Activated CD8-positive, alpha-beta memory T cell treated with anti-CD3 and anti-CD28 coated beads, Interleukin-2, amount 10 ng/mL, durations not matched to agents 7 days and 5 days (primary cell): ENCODE measurements around the gene BPIFA3. TPM values are rescaled to one million over a fixed set of nuclear protein-coding genes. Genes with fewer than 3 reads are reported as not detected.
"Not testable (repeated sequence)": the region's sequence is repeated elsewhere in the genome, so short reads cannot be mapped to it uniquely, and the experiment has no call there.

Experiments
- ATAC-seq: fragments of 150-1000 bp; cut with Tn5 transposase; one replicate; pipeline ENCODE4 v1.10.0; 2021; ENCODE audit warnings: moderate library complexity
- CTCF ChIA-PET: fragments of 350-600 bp; sonication (Branson Sonifier 250); formaldehyde crosslinking; loops from one replicate; lab custom pipeline; 2021; ENCODE audit warnings: antibody characterized with exemption; lab: Charles Lee
- DNase-seq: peaks from one replicate; pipeline ENCODE4 v3.0.0-alpha.2; 2020
- H3K27ac Mint-ChIP-seq: one replicate; pipeline ENCODE4 v1.8.0; 2021; ENCODE audit warnings: mild to moderate bottlenecking, mixed read lengths
- H3K27me3 Mint-ChIP-seq: one replicate; pipeline ENCODE4 v1.8.0; 2021; ENCODE audit warnings: mixed read lengths
- H3K36me3 Mint-ChIP-seq: one replicate; pipeline ENCODE4 v1.8.0; 2021; ENCODE audit warnings: mild to moderate bottlenecking, mixed read lengths
- H3K4me1 Mint-ChIP-seq: one replicate; pipeline ENCODE4 v1.8.0; 2021; ENCODE audit warnings: mixed read lengths
- H3K4me3 Mint-ChIP-seq: one replicate; pipeline ENCODE4 v1.8.0; 2021; ENCODE audit warnings: mild to moderate bottlenecking, moderate library complexity, mixed read lengths
- H3K9me3 Mint-ChIP-seq: one replicate; pipeline ENCODE4 v1.8.0; 2022; ENCODE audit warnings: low read depth, mixed read lengths
- total RNA-seq, 2 experiments: library from RNA; stranded (reverse); gene quantifications; one replicate each; pipeline ENCODE4 v1.2.3, GENCODE V29; 2021

The BPIFA3 gene
- not detected for total RNA-seq

- no peaks in the 10 kb centered on the region for H3K9me3 Mint-ChIP-seq
- CTCF ChIA-PET, result no interaction called here
- no peaks in the 10 kb centered on the region for H3K4me1 Mint-ChIP-seq
- H3K4me3 Mint-ChIP-seq, result no peak within 1 kb of the TSS
- no peak within 1 kb of the TSS for H3K27ac Mint-ChIP-seq
- no peak for DNase-seq
- ATAC-seq, result no peak
- H3K27me3 Mint-ChIP-seq, result peaks cover 33% of the 10 kb centered on the region
- no peaks in the 10 kb centered on the region for H3K36me3 Mint-ChIP-seq
These were observed at the start of gene BPIFA3 for GRCh38 chr20:33217052-33217451. BPIFA3 (plus strand) TSS chr20:33217352; CDS start chr20:33217537, 185 bp downstream.

GRCh38 chr20:33167859-33168258 lies 49.3 kb upstream of the BPIFA3 start, which contains the start of gene BPIFA2:
BPIFA2 (plus strand) TSS chr20:33168159; CDS start chr20:33169146, 987 bp downstream.
- H3K36me3 Mint-ChIP-seq, result no peaks in the 10 kb centered on the region
- ATAC-seq (no peak), DNase-seq (no peak)
- no peak within 1 kb of the TSS for H3K27ac Mint-ChIP-seq
- CTCF ChIA-PET, result no interaction called here
- no peaks in the 10 kb centered on the region for H3K4me1 Mint-ChIP-seq
- H3K4me3 Mint-ChIP-seq, result no peak within 1 kb of the TSS
- peaks cover 7% of the 10 kb centered on the region for H3K27me3 Mint-ChIP-seq
- H3K9me3 Mint-ChIP-seq, result peaks cover 7% of the 10 kb centered on the region

DNA sequence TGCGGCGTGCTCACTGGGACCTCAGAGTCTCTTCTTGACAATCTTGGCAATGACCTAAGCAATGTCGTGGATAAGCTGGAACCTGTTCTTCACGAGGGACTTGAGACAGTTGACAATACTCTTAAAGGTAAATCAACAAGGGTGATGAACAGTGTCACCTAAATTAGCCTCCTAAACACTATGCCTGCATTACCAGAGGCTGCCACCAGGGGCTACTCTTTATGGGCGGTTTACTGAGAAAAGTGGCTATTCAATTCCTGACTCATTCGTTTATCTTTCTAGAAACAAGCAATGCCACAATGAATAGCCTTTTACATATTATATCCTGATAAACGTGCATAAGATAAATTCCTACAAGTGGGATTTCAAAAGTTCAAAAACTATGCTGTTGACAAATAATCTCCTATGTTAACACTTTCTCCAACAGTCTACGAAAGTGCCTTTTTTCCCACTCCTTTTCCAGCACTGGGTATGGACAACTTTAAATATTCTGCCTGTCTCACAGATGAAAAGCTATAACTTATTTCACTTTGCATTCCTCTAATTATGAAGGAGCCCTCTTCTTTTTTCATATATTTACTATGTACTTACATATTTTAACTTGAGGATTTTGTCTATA lies 47.9 kb upstream of the BPIFA3 start:
- Mint-ChIP-seq H3K4me3 (no peak overlapping the region), H3K36me3 (no peaks in the 10 kb centered on the region), H3K9me3 (peaks cover 7% of the 10 kb centered on the region), H3K27me3 (peaks cover 4% of the 10 kb centered on the region), H3K4me1 (no peaks in the 10 kb centered on the region), H3K27ac (no peak overlapping the region)
- ATAC-seq (no peak), DNase-seq (no peak)
- CTCF ChIA-PET, result no interaction called here

DNA sequence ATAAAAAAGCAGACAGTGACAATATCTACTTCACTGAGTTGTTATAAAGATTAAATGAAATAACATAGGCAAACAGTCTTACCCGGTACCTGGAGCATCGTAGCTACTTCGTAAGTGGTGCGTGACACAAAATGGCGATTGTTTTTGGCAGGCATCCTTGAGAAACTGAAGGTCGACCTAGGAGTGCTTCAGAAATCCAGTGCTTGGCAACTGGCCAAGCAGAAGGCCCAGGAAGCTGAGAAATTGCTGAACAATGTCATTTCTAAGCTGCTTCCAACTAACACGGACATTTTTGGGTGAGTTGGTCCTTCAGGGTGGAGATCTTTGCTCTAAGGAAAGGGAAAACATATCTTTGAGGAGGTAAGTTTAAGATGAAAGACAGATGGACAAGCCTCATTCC lies 44.4 kb upstream of the BPIFA3 start:
- H3K9me3 Mint-ChIP-seq, result peaks cover 7% of the 10 kb centered on the region
- no peaks in the 10 kb centered on the region for H3K36me3 Mint-ChIP-seq
- H3K27ac Mint-ChIP-seq, result no peak overlapping the region
- CTCF ChIA-PET, result interaction anchor here (0.8 kb wide), 1 partner anchor 90 kb away, joined by 3 read pairs; no protein-coding TSS in a partner anchor
- DNase-seq, result no peak
- ATAC-seq, result no peak
- peaks cover 4% of the 10 kb centered on the region for H3K27me3 Mint-ChIP-seq
- H3K4me3 Mint-ChIP-seq, result no peak overlapping the region
- no peaks in the 10 kb centered on the region for H3K4me1 Mint-ChIP-seq

- DNase-seq (no peak), ATAC-seq (no peak)
- Mint-ChIP-seq H3K4me3 (no peak overlapping the region), H3K4me1 (no peaks in the 10 kb centered on the region), H3K9me3 (peaks cover 2% of the 10 kb centered on the region), H3K27me3 (peaks cover 3% of the 10 kb centered on the region), H3K36me3 (no peaks in the 10 kb centered on the region), H3K27ac (no peak overlapping the region)
- CTCF ChIA-PET, result no interaction called here
These were observed 42.0 kb upstream of the BPIFA3 start for GRCh38 chr20:33175123-33175522.

DNA sequence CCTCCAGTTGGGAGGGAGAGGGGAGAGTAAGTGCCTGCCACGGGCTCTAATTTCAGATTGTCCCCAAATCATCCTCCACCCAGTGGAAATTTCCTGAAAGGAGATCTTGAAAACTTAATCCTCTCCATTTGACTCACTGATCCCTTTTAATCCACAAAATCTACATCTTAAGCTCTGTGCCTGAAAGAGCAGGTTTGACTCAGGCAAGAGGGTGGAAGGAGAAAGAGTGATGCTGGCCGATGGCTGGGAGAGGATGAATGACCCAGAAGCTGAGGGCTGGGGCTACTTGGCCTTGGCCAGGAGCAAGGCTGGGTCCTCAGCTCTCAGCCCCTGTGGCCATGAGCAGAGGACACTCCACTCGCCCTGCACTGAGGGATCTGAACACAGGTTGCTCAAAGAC lies 41.1 kb upstream of the BPIFA3 start:
- Mint-ChIP-seq H3K4me3 (no peak overlapping the region), H3K27ac (no peak overlapping the region), H3K4me1 (no peaks in the 10 kb centered on the region), H3K27me3 (no peaks in the 10 kb centered on the region), H3K9me3 (peaks cover 2% of the 10 kb centered on the region), H3K36me3 (no peaks in the 10 kb centered on the region)
- CTCF ChIA-PET, result no interaction called here
- ATAC-seq, result no peak
- no peak for DNase-seq

DNA sequence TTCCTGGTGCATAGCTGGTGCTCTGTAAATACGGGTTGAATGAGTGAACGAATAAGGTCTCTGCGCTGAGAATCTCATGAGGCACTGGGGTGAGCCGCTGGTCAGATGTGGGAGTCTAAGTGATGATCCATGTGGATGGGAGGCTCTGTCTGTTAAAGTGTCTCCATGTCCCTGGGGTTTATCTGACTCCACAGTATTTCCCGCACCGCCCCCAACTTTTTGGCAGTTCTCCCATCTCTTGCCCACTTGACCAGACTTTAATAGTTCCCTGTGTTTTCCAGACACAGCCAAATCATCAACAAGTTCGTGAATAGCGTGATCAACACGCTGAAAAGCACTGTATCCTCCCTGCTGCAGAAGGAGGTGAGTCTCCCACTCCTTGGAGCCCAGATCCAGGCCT lies 39.3 kb upstream of the BPIFA3 start:
- Mint-ChIP-seq H3K27ac (no peak overlapping the region), H3K9me3 (no peaks in the 10 kb centered on the region), H3K36me3 (no peaks in the 10 kb centered on the region), H3K4me3 (no peak overlapping the region), H3K4me1 (no peaks in the 10 kb centered on the region), H3K27me3 (no peaks in the 10 kb centered on the region)
- CTCF ChIA-PET, result no interaction called here
- ATAC-seq, result no peak
- DNase-seq, result no peak

- H3K27me3 Mint-ChIP-seq, result no peaks in the 10 kb centered on the region
- no peak overlapping the region for H3K27ac Mint-ChIP-seq
- no peak overlapping the region for H3K4me3 Mint-ChIP-seq
- no peaks in the 10 kb centered on the region for H3K4me1 Mint-ChIP-seq
- ATAC-seq (no peak), DNase-seq (no peak)
- no peaks in the 10 kb centered on the region for H3K9me3 Mint-ChIP-seq
- CTCF ChIA-PET, result no interaction called here
- H3K36me3 Mint-ChIP-seq, result no peaks in the 10 kb centered on the region
These were observed 38.4 kb upstream of the BPIFA3 start for GRCh38 chr20:33178726-33179125.

GRCh38 chr20:33180169-33180568 lies 37.0 kb upstream of the BPIFA3 start:
- no peaks in the 10 kb centered on the region for H3K27me3 Mint-ChIP-seq
- ATAC-seq (no peak), DNase-seq (no peak)
- H3K9me3 Mint-ChIP-seq, result no peaks in the 10 kb centered on the region
- no peak overlapping the region for H3K4me3 Mint-ChIP-seq
- CTCF ChIA-PET, result interaction anchor here (1.2 kb wide), 1 partner anchor 84 kb away, joined by 3 read pairs; no protein-coding TSS in a partner anchor
- H3K27ac Mint-ChIP-seq, result no peak overlapping the region
- H3K36me3 Mint-ChIP-seq, result no peaks in the 10 kb centered on the region
- no peaks in the 10 kb centered on the region for H3K4me1 Mint-ChIP-seq

GRCh38 chr20:33181482-33182093 lies 35.6 kb upstream of the BPIFA3 start:
- no peaks in the 10 kb centered on the region for H3K36me3 Mint-ChIP-seq
- ATAC-seq (no peak), DNase-seq (no peak)
- no peak overlapping the region for H3K27ac Mint-ChIP-seq
- H3K9me3 Mint-ChIP-seq, result no peaks in the 10 kb centered on the region
- H3K4me1 Mint-ChIP-seq, result no peaks in the 10 kb centered on the region
- CTCF ChIA-PET, result no interaction called here
- H3K27me3 Mint-ChIP-seq, result no peaks in the 10 kb centered on the region
- H3K4me3 Mint-ChIP-seq, result no peak overlapping the region

DNA sequence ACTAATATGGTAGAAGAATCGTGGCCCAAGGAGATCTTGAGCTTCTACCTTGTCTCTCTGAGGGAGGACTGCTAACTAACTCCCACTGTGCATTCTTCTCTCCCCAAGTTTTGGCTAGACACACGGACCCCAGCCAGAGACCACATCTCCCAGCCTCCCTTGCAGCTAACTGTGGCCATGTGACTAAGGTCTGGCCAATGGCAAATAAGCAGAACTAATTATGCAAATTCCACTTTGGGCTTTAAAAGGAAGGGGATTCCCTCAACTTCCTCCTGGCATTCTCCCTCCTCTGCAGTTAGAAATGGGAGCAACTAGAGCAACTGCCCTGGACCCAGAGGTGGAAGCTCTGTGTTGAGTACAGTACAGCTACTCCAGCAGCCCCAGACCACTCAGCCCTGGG lies 33.8 kb upstream of the BPIFA3 start:
- ATAC-seq (no peak), DNase-seq (no peak)
- H3K9me3 Mint-ChIP-seq, result no peaks in the 10 kb centered on the region
- H3K4me1 Mint-ChIP-seq, result no peaks in the 10 kb centered on the region
- CTCF ChIA-PET, result interaction anchor here (0.6 kb wide), 1 partner anchor 1231 kb away, joined by 3 read pairs; no protein-coding TSS in a partner anchor
- no peaks in the 10 kb centered on the region for H3K36me3 Mint-ChIP-seq
- no peak overlapping the region for H3K27ac Mint-ChIP-seq
- no peak overlapping the region for H3K4me3 Mint-ChIP-seq
- no peaks in the 10 kb centered on the region for H3K27me3 Mint-ChIP-seq

DNA sequence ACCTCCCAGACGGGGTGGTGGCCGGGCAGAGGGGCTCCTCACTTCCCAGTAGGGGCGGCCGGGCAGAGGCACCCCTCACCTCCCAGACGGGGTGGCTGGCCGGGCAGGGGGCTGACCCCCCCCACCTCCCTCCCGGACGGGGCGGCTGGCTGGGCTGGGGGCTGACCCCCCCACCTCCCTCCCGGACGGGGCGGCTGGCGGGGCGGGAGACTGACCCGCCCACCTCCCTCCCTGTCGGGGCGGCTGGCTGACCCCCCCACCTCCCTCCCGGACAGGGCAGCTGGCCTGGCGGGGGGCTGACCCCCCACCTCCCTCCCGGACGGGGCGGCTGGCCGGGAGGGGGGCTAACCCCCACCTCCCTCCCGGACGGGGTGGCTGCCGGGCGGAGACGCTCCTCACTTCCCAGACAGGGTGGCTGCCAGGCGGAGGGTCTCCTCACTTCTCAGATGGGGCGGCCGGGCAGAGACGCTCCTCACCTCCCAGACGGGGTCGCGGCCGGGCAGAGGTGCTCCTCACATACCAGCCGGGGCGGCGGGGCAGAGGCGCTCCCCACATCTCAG lies 32.0 kb upstream of the BPIFA3 start:
- H3K27ac Mint-ChIP-seq, H3K4me1 Mint-ChIP-seq, ATAC-seq, H3K27me3 Mint-ChIP-seq, H3K4me3 Mint-ChIP-seq, H3K36me3 Mint-ChIP-seq, CTCF ChIA-PET, H3K9me3 Mint-ChIP-seq, DNase-seq: not testable (repeated sequence)

GRCh38 chr20:33187491-33187890 lies 29.7 kb upstream of the BPIFA3 start:
- Mint-ChIP-seq H3K36me3 (no peaks in the 10 kb centered on the region), H3K9me3 (no peaks in the 10 kb centered on the region), H3K27me3 (peaks cover 6% of the 10 kb centered on the region), H3K4me1 (no peaks in the 10 kb centered on the region), H3K27ac (no peak overlapping the region), H3K4me3 (no peak overlapping the region)
- DNase-seq (no peak), ATAC-seq (no peak)
- CTCF ChIA-PET, result no interaction called here

DNA sequence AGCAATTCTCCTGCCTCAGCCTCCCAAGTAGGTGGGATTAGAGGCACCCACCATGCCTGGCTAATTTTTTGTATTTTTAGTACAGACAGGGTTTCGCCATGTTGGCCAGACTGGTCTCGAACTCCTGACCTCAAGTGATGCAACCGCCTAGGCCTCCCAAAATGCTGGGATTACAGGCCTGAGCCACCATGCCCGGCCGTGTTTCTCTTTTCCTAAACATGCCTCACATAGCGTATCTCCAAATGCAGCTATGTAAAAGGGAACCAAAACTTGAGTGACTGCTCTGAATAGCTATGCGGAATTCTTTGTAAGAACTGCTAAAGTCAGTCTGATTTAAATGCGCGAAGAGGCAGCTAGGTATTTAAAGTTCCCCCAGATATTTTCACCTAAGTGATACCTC lies 28.7 kb upstream of the BPIFA3 start:
- DNase-seq, result no peak
- CTCF ChIA-PET, result no interaction called here
- Mint-ChIP-seq H3K9me3 (no peaks in the 10 kb centered on the region), H3K36me3 (no peaks in the 10 kb centered on the region), H3K27me3 (peaks cover 6% of the 10 kb centered on the region), H3K4me1 (no peaks in the 10 kb centered on the region), H3K4me3 (no peak overlapping the region), H3K27ac (no peak overlapping the region)
- no peak for ATAC-seq
